HK-2 (cell line): ENCODE measurements around the gene PPM1E.

Experiments used
- DNase-seq: peaks from one replicate; pipeline ENCODE4 v3.0.0-alpha.2; 2018; ENCODE audit not compliant: unreplicated experiment

PPM1E gene

DNA sequence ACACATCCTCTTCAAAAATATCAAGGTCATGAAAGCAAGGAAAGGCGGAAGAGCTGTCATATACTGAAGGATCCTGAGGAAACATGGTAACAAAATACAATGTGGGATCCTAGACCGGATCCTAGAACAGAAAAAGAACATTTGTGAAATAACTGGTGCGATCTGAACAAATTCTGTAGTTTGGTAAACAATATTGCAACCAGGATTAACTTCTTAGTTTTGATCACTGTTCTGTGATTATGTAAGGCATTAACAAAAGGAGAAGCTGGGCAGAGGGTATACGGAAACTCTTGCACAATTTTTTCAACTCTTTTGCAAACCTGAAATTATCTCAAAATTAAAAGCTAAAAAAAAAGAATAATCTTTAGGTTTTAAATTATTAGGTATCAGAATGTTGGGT is 241.3 kb downstream of the PPM1E start:
- no peak for DNase-seq

GRCh38 chr17:58997756-58998553 is 242.3 kb downstream of the PPM1E start:
- no peak for DNase-seq

DNA sequence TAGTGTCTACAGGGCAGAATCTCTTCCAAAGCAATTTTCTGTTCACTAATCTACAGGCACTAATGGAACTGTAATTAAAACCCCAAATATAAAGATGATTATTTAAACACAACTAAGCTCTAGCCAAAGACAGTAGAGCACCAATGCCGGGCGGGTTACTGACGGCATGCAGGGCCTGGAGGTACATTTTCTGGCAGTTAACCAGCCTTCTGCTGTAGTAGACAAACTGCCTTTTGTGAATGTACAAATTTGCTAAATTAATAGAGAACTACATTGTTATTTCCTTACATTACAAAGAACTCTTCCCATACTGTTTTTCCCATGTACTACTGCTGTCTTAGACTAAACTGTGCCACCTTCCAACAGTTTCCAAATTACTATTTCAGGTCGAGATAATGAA is 243.2 kb downstream of the PPM1E start:
- DNase-seq = no peak

GRCh38 chr17:58999500-58999899 is 243.8 kb downstream of the PPM1E start:
- no peak for DNase-seq

GRCh38 chr17:59000022-59000421 is 244.4 kb downstream of the PPM1E start:
- DNase-seq = no peak

DNA sequence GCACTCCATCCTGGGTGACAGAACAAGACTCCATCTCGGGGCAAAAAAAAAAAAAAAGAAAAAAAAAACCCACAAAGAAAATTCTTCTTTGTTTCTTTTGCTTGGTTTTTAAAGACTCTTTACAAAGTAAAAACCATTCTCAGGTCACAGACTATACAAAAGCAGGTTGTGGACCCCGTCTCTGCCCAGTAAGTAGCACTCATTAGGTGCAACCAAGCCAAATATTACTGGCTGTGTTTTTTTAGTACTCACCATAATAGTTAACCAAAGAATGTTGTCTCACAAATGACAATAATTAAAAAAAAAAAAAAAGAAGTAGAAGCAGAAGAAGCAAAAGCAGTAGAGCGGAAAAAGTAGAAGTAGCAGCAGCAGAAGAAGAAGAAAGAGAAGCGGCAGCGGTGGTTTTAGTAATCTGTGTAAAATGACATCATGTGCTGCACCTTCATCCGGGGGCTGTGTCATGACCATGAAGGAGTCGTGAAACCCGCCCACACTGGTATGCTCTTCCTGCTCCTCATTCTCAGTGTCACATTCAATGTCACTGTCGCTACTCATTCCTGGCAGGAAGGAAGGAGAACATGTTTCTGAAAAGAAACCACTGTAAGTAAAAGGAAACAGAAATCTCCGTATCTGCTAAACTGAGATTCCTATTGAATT is 245.6 kb downstream of the PPM1E start:
- peak; percentile 77 for DNase-seq

- no peak for DNase-seq
These were observed 246.5 kb downstream of the PPM1E start for GRCh38 chr17:59002126-59002525.

GRCh38 chr17:59002848-59003247 is 247.2 kb downstream of the PPM1E start:
- peak; percentile 35 for DNase-seq

DNA sequence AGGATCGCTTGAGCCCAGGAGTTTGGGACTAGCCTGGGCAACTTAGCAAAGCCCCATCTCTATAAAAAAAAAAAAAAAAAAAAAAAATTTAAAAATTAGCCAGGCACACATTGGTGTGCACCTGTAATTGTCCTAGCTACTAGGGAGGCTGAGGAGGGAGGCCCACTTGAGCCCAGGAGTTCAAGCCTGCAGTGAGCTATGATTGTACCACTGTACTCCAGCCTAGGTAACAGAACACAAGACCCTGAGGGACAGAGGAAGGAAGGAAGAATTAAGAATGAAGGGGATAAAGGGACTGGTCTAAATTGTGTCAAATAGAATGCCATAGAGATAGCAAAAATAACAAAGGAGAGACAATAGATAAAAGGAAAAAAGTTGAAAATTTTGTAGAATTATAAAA is 248.2 kb downstream of the PPM1E start:
- no peak for DNase-seq

- DNase-seq = peak; percentile 52
These were observed 248.9 kb downstream of the PPM1E start for GRCh38 chr17:59004338-59005111.

- DNase-seq = no peak
These were observed 252.3 kb downstream of the PPM1E start for GRCh38 chr17:59007995-59008394.

- no peak for DNase-seq
These were observed 253.1 kb downstream of the PPM1E start for GRCh38 chr17:59008737-59009136.

- no peak for DNase-seq
These were observed 254.4 kb downstream of the PPM1E start for GRCh38 chr17:59010026-59010425.

DNA sequence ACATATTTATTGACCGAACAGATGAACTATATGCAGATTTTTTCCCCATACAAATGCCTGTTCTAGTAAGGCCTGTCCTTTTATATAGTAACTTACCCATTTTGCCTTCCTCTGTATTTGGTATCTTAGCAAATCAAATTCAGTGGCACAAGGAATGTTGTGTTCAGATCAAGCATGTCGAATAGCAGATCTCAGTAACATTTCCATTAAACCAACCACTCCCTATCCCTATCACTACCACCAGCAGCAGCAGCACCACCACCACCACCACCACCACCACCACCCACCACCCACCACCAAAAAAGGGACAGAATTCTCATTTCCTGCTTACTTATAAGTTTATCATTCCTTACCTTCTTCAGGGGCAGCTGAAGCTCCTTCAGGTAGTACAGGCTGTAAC is 256.3 kb downstream of the PPM1E start:
- no peak for DNase-seq

- DNase-seq = no peak
These were observed 262.4 kb downstream of the PPM1E start for GRCh38 chr17:59018019-59018418.

- no peak for DNase-seq
These were observed 269.3 kb downstream of the PPM1E start for GRCh38 chr17:59024916-59025315.

DNA sequence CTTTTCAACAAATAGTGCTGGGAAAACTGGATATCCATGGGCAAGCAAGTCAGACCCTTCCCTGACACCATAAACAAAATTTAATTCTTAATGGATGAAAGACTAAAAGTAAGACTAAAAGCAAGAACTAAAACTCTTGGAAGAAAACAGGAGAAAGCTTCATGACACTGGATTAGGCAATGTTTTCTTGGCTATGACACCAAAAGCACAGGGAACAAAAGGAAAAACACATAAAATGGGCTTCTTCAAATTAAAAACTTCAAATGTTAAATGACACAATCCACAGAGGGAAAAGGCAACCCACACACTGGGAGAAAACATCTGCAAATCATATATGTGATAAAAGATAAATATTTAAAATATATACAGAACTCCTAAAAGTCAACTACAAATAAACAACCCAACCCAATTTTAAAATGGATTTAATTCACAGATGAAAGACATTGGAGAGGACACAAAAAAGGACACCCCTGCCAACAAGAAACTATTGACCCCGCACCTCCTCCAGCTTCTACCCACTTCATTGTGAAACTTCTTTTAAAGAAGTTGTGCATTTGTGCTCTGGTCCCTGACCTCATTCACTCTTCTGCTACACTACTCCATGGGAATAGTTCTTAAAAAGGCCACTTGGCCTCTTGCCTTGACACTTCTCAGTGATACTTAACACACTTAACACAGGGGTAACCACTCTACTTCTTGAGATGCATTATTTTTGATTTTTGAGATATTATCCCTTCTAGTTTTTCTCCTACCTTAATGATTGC is 270.7 kb downstream of the PPM1E start:
- DNase-seq = no peak

DNA sequence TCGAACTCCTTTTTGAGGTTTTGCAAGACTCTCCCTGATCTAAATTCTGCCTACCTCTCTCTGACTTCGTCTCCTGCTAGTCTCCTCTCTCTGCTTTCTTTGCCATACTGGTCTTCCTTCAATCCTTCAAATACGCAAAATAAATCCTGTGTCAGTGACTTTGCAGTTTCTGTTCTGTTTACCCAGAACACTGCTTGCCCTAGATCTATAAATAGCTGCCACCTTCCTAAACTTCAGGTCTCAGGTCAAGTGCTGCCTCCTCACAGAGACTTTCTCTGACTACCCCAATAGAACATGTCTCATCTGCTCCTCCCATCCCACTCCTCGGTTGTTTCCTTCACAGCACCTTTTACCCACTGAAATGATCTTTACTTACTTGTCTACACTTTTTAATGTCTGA is 272.1 kb downstream of the PPM1E start:
- DNase-seq = no peak

GRCh38 chr17:59028328-59028727 is 272.7 kb downstream of the PPM1E start:
- DNase-seq = no peak

- DNase-seq = no peak
These were observed 275.2 kb downstream of the PPM1E start for GRCh38 chr17:59030811-59031210.
